Esophagus muscularis mucosa (tissue), 4 donors: ENCODE measurements around the gene NOD2. TPM values are rescaled to one million over a fixed set of nuclear protein-coding genes. Genes with fewer than 3 reads are reported as not detected.

ENCODE experiments used
- DNase-seq: peaks from one replicate; pipeline ENCODE4 v3.0.0-alpha.2; 2017; ENCODE audit errors: extremely low spot score
- H3K27ac ChIP-seq, 4 donors: fragments of 200-600 bp; sonication (generic); replicated peaks in 1 of 4; 1 replicate in 3 of 4; 2 replicates in 1 of 4; pipeline ENCODE4 v1.5.1; 2016 to 2019; ENCODE audit warnings: mild to moderate bottlenecking in 1 of 4
- H3K27me3 ChIP-seq, 4 donors: fragments of 200-600 bp; sonication (generic); one replicate each; pipeline versions ENCODE4 v1.5.1 to v1.6.0; 2016 to 2019
- H3K36me3 ChIP-seq, 4 donors: fragments of 200-600 bp; sonication (generic); one replicate each; pipeline ENCODE4 v1.5.1; 2016 to 2019
- H3K4me1 ChIP-seq, 4 donors: fragments of 200-600 bp; sonication (generic); one replicate each; pipeline ENCODE4 v1.5.1; 2016 to 2019
- H3K4me3 ChIP-seq, 4 donors: fragments of 200-600 bp; sonication (generic); 1 replicate in 2 of 4; 2 replicates in 2 of 4; pipeline ENCODE4 v1.5.1; 2016 to 2019; ENCODE audit warnings: mild to moderate bottlenecking in 4 of 4, moderate library complexity in 1 of 4
- H3K9me3 ChIP-seq, 4 donors: fragments of 200-600 bp; sonication (generic); 1 replicate in 3 of 4; 2 replicates in 1 of 4; pipeline ENCODE4 v1.5.1; 2016 to 2019
- CTCF ChIP-seq, 3 experiments: fragments of 200-600 bp in 2 of 3; fragments of 450-650 bp in 1 of 3; sonication (generic) in 2 of 3; IDR thresholded peaks; one replicate each; pipeline ENCODE4 v1.5.1; 2017 to 2019; ENCODE audit warnings: antibody characterized with exemption in 3 of 3, mild to moderate bottlenecking in 2 of 3, moderate library complexity in 1 of 3
- EP300 ChIP-seq: sonication (generic); formaldehyde crosslinking; IDR thresholded peaks from one replicate; pipeline ENCODE4 v1.6.1; 2017; ENCODE audit warnings: antibody characterized with exemption
- POLR2A ChIP-seq: fragments of 450-650 bp; IDR thresholded peaks from one replicate; pipeline ENCODE4 v1.6.1; 2017; ENCODE audit warnings: antibody characterized with exemption, moderate library complexity, mild to moderate bottlenecking, low read depth
- POLR2AphosphoS5 ChIP-seq, 2 donors: sonication (generic); formaldehyde crosslinking; IDR thresholded peaks; one replicate each; pipeline ENCODE4 v1.6.1; 2017; ENCODE audit warnings: antibody characterized with exemption in 2 of 2
- WGBS: methylation state at CpG from one replicate; pipeline ENCODE4 v1.1.5; 2018; 5-methylcytosine and 5-hydroxymethylcytosine counted together
- intact Hi-C: fragments of 100-400 bp; cut with DNase I; formaldehyde crosslinking; loops from one replicate; pipeline ENCODE4 v1.15.1; 2023
- total RNA-seq, 4 donors: library from RNA; depleted of rRNA; stranded (reverse); fragments of >200 nt; gene quantifications; one replicate each; pipeline versions ENCODE4 v1.1.0 to v1.2.1, GENCODE V29; 2016

NOD2 gene
- total RNA-seq, 4 donors from 2014 or later, result 1.2 to 6.0 (median 2.5) TPM

GRCh38 chr16:50771366-50771765 is 78.0 kb downstream of the NOD2 start:
- no peak for DNase-seq
- no peaks in the 10 kb centered on the region for H3K27me3 ChIP-seq
- intact Hi-C loops, result no loop called here
- TF ChIP-seq POLR2AphosphoS5 (IDR thresholded peaks at IDR 0.05) (no peak), CTCF (IDR thresholded peaks at IDR 0.05) (no peak), POLR2A (no peak), EP300 (no peak)
- peaks cover 0 to 13% (median 3%) of the 10 kb centered on the region in 4 donors for H3K36me3 ChIP-seq
- H3K9me3 ChIP-seq, result peaks cover 0 to 1% (median under 1%) of the 10 kb centered on the region in 4 donors
- no peak overlapping the region for H3K27ac ChIP-seq
- no peaks in the 10 kb centered on the region for H3K4me1 ChIP-seq
- 96% methylated on average over 3 of the region's 3 CpGs for WGBS
- H3K4me3 ChIP-seq, result no peak overlapping the region

GRCh38 chr16:50774405-50774804 is 81.0 kb downstream of the NOD2 start:
- TF ChIP-seq CTCF (IDR thresholded peaks at IDR 0.05) (no peak), POLR2A (no peak), EP300 (no peak), POLR2AphosphoS5 (IDR thresholded peaks at IDR 0.05) (no peak)
- no peaks in the 10 kb centered on the region for H3K27me3 ChIP-seq
- 89% methylated on average over 5 of the region's 5 CpGs for WGBS
- intact Hi-C loops, result no loop called here
- no peak overlapping the region for H3K4me3 ChIP-seq
- no peak for DNase-seq
- H3K27ac ChIP-seq, result no peak overlapping the region
- H3K4me1 ChIP-seq, result no peaks in the 10 kb centered on the region
- no peaks in the 10 kb centered on the region for H3K9me3 ChIP-seq
- H3K36me3 ChIP-seq, result peaks cover 0 to 29% (median 10%) of the 10 kb centered on the region in 4 donors

GRCh38 chr16:50774960-50775359 is 81.6 kb downstream of the NOD2 start:
- no peak overlapping the region for H3K4me3 ChIP-seq
- H3K36me3 ChIP-seq, result peaks cover 4 to 35% (median 14%) of the 10 kb centered on the region in 4 donors
- no peaks in the 10 kb centered on the region for H3K9me3 ChIP-seq
- 93% methylated on average over 3 of the region's 3 CpGs for WGBS
- TF ChIP-seq POLR2AphosphoS5 (IDR thresholded peaks at IDR 0.05), result no peak
- no peak for TF ChIP-seq CTCF (IDR thresholded peaks at IDR 0.05)
- intact Hi-C loops, result no loop called here
- H3K27me3 ChIP-seq, result no peaks in the 10 kb centered on the region
- no peak for DNase-seq
- no peak overlapping the region for H3K27ac ChIP-seq
- H3K4me1 ChIP-seq, result no peaks in the 10 kb centered on the region

DNA sequence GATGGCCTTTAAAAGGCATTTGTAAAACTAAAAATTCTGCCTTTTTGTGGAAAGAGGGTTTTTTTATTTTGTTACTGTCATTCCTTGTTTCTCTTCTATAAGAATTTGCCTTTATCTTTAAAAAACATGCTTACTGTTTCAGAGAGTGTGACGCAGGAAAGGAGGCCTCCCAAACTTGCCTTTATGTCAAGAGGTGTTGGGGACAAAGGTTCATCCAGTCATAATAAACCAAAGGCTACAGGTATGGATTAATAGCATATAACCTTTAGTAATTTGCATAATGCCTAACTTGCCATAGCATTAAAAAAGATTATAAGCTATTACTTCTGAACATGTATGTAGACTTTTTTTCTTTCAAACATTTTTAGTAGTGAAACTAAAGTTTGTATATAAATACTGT is 82.6 kb downstream of the NOD2 start:
- TF ChIP-seq POLR2A (no peak), EP300 (no peak), CTCF (IDR thresholded peaks at IDR 0.05) (no peak), POLR2AphosphoS5 (IDR thresholded peaks at IDR 0.05) (no peak)
- H3K4me1 ChIP-seq, result no peaks in the 10 kb centered on the region
- intact Hi-C loops, result no loop called here
- H3K36me3 ChIP-seq, result peaks cover 5 to 39% (median 23%) of the 10 kb centered on the region in 4 donors
- DNase-seq, result no peak
- no peaks in the 10 kb centered on the region for H3K27me3 ChIP-seq
- no peaks in the 10 kb centered on the region for H3K9me3 ChIP-seq
- 83% methylated on average over 1 of the region's 1 CpG for WGBS
- no peak overlapping the region for H3K4me3 ChIP-seq
- H3K27ac ChIP-seq, result no peak overlapping the region
